WTC11 (cell line): ENCODE measurements around the gene TMPRSS11D. TPM values are rescaled to one million over a fixed set of nuclear protein-coding genes. Genes with fewer than 3 reads are reported as not detected.

Experiments used
- ATAC-seq: fragments of 200-7000 bp; cut with Tn5 transposase; 2 replicates; pipeline ENCODE4 v1.10.0; 2021; ENCODE audit warnings: mild to moderate bottlenecking, moderate library complexity
- CTCF ChIA-PET: fragments of 300-600 bp; sonication (Branson Sonifier 250); formaldehyde crosslinking; loops from one replicate; lab custom pipeline; 2021; ENCODE audit warnings: antibody characterized with exemption; lab: Charles Lee
- POLR2A ChIA-PET: fragments of 350-600 bp; sonication (Branson Sonifier 250); formaldehyde crosslinking; loops from one replicate; lab custom pipeline; 2021; ENCODE audit warnings: antibody characterized with exemption; lab: Charles Lee
- DNase-seq: peaks from one replicate; pipeline ENCODE4 v3.0.0; 2021; ENCODE audit warnings: low spot score
- H3K27ac Mint-ChIP-seq: 2 replicates; pipeline ENCODE4 v1.8.0; 2021; ENCODE audit warnings: mixed read lengths
- H3K27me3 Mint-ChIP-seq: 2 replicates; pipeline ENCODE4 v1.8.0; 2021; ENCODE audit warnings: low read depth, mild to moderate bottlenecking, moderate library complexity, mixed read lengths
- H3K36me3 Mint-ChIP-seq: 2 replicates; pipeline ENCODE4 v1.8.0; 2021; ENCODE audit warnings: mixed read lengths
- H3K4me1 Mint-ChIP-seq: 2 replicates; pipeline ENCODE4 v1.8.0; 2022; ENCODE audit warnings: mixed read lengths
- H3K4me3 Mint-ChIP-seq: 2 replicates; pipeline ENCODE4 v1.8.0; 2021; ENCODE audit warnings: mild to moderate bottlenecking, moderate library complexity, mixed read lengths
- H3K9me3 Mint-ChIP-seq: 2 replicates; pipeline ENCODE4 v1.8.0; 2021; ENCODE audit warnings: mixed read lengths
- E2F4 ChIP-seq: sonication (generic); formaldehyde crosslinking; IDR thresholded peaks from 2 replicates; pipeline ENCODE4 v1.8.1; 2022; ENCODE audit warnings: low read depth, mild to moderate bottlenecking, moderate library complexity, missing genetic modification reagents, borderline replicate concordance
- E2F5 ChIP-seq: sonication (generic); formaldehyde crosslinking; IDR thresholded peaks from 2 replicates; pipeline ENCODE4 v1.8.1; 2022; ENCODE audit warnings: mild to moderate bottlenecking, moderate library complexity, missing genetic modification reagents
- EMX1 ChIP-seq: fragments of 250-450 bp; sonication (Bioruptor Pico); IDR thresholded peaks from 2 replicates; pipeline ENCODE4 v1.8.0; 2021; ENCODE audit warnings: mild to moderate bottlenecking
- ETV6 ChIP-seq: sonication (generic); formaldehyde crosslinking; IDR thresholded peaks from 2 replicates; pipeline ENCODE4 v1.8.1; 2022; ENCODE audit warnings: mild to moderate bottlenecking, missing genetic modification reagents
- FOXP4 ChIP-seq: sonication (generic); formaldehyde crosslinking; IDR thresholded peaks from 2 replicates; pipeline ENCODE4 v1.8.0; 2022; ENCODE audit warnings: mild to moderate bottlenecking, missing genetic modification reagents
- GRHL2 ChIP-seq: fragments of 250-450 bp; sonication (Bioruptor Pico); IDR thresholded peaks from 2 replicates; pipeline ENCODE4 v1.8.0; 2022; ENCODE audit warnings: mild to moderate bottlenecking, moderate library complexity; ENCODE audit not compliant: insufficient replicate concordance, severe bottlenecking
- IRF2 ChIP-seq: sonication (generic); formaldehyde crosslinking; IDR thresholded peaks from 2 replicates; pipeline ENCODE4 v1.8.0; 2022; ENCODE audit warnings: low read depth, missing genetic modification reagents, borderline replicate concordance
- JUN ChIP-seq: sonication (generic); formaldehyde crosslinking; IDR thresholded peaks from 2 replicates; pipeline ENCODE4 v1.8.0; 2023; ENCODE audit warnings: mild to moderate bottlenecking, missing genetic modification reagents
- NR1H2 ChIP-seq: sonication (generic); formaldehyde crosslinking; IDR thresholded peaks from 2 replicates; pipeline ENCODE4 v1.9.0; 2021; ENCODE audit warnings: mild to moderate bottlenecking, moderate library complexity, missing genetic modification reagents
- NR3C1 ChIP-seq: sonication (generic); formaldehyde crosslinking; conservative IDR thresholded peaks from 2 replicates; pipeline ENCODE4 v1.8.1; 2023; ENCODE audit warnings: low read depth, mild to moderate bottlenecking, missing genetic modification reagents
- PREB ChIP-seq: sonication (generic); formaldehyde crosslinking; IDR thresholded peaks from 2 replicates; pipeline ENCODE4 v1.8.1; 2022; ENCODE audit warnings: mild to moderate bottlenecking, missing genetic modification reagents, moderate library complexity, borderline replicate concordance
- RELA ChIP-seq: sonication (generic); formaldehyde crosslinking; IDR thresholded peaks from 2 replicates; pipeline ENCODE4 v1.8.1; 2022; ENCODE audit warnings: missing genetic modification reagents, mild to moderate bottlenecking, borderline replicate concordance
- SMAD3 ChIP-seq: sonication (generic); formaldehyde crosslinking; IDR thresholded peaks from 2 replicates; pipeline ENCODE4 v1.8.0; 2022; ENCODE audit warnings: missing genetic modification reagents, mild to moderate bottlenecking, borderline replicate concordance
- TCF7 ChIP-seq: sonication (generic); formaldehyde crosslinking; IDR thresholded peaks from 2 replicates; pipeline ENCODE4 v1.8.0; 2022; ENCODE audit warnings: mild to moderate bottlenecking, low read depth, missing genetic modification reagents, moderate library complexity
- TP53 ChIP-seq: sonication (generic); formaldehyde crosslinking; IDR thresholded peaks from 2 replicates; pipeline ENCODE4 v1.8.1; 2023; ENCODE audit warnings: mild to moderate bottlenecking, missing genetic modification reagents
- ZNF121 ChIP-seq: sonication (generic); formaldehyde crosslinking; IDR thresholded peaks from 2 replicates; pipeline ENCODE4 v1.8.0; 2023; ENCODE audit warnings: missing genetic modification reagents
- ZNF138 ChIP-seq: sonication (generic); formaldehyde crosslinking; conservative IDR thresholded peaks from 2 replicates; pipeline ENCODE4 v1.8.1; 2022; ENCODE audit warnings: mild to moderate bottlenecking, moderate library complexity, missing genetic modification reagents
- ZNF317 ChIP-seq: sonication (generic); formaldehyde crosslinking; IDR thresholded peaks from 2 replicates; pipeline ENCODE4 v1.8.1; 2023; ENCODE audit warnings: low read depth, mild to moderate bottlenecking, moderate library complexity, missing genetic modification reagents, borderline replicate concordance
- ZNF512 ChIP-seq: sonication (generic); formaldehyde crosslinking; IDR thresholded peaks from 2 replicates; pipeline ENCODE4 v1.8.1; 2022; ENCODE audit warnings: missing genetic modification reagents, borderline replicate concordance
- total RNA-seq: library from RNA; stranded (reverse); gene quantifications from 3 replicates; pipeline ENCODE4 v1.2.3, GENCODE V29; 2021
- TF ChIP-seq, protein P1 (sequence below): sonication (generic); formaldehyde crosslinking; IDR thresholded peaks from 2 replicates; pipeline ENCODE4 v1.8.1; 2023; ENCODE audit warnings: mild to moderate bottlenecking, missing genetic modification reagents, borderline replicate concordance

Gene TMPRSS11D
- total RNA-seq, 1 experiment from 2014 or later = not detected

- TF ChIP-seq, protein P1, sequence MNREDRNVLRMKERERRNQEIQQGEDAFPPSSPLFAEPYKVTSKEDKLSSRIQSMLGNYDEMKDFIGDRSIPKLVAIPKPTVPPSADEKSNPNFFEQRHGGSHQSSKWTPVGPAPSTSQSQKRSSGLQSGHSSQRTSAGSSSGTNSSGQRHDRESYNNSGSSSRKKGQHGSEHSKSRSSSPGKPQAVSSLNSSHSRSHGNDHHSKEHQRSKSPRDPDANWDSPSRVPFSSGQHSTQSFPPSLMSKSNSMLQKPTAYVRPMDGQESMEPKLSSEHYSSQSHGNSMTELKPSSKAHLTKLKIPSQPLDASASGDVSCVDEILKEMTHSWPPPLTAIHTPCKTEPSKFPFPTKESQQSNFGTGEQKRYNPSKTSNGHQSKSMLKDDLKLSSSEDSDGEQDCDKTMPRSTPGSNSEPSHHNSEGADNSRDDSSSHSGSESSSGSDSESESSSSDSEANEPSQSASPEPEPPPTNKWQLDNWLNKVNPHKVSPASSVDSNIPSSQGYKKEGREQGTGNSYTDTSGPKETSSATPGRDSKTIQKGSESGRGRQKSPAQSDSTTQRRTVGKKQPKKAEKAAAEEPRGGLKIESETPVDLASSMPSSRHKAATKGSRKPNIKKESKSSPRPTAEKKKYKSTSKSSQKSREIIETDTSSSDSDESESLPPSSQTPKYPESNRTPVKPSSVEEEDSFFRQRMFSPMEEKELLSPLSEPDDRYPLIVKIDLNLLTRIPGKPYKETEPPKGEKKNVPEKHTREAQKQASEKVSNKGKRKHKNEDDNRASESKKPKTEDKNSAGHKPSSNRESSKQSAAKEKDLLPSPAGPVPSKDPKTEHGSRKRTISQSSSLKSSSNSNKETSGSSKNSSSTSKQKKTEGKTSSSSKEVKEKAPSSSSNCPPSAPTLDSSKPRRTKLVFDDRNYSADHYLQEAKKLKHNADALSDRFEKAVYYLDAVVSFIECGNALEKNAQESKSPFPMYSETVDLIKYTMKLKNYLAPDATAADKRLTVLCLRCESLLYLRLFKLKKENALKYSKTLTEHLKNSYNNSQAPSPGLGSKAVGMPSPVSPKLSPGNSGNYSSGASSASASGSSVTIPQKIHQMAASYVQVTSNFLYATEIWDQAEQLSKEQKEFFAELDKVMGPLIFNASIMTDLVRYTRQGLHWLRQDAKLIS (CRISPR knock-in tag) = no peak
- TF ChIP-seq EMX1 (CRISPR knock-in tag) (no peak), SMAD3 (CRISPR knock-in tag) (no peak), ZNF121 (CRISPR knock-in tag) (no peak), E2F4 (CRISPR knock-in tag) (no peak), ZNF512 (no peak), ZNF138 (no peak), PREB (no peak), RELA (CRISPR knock-in tag) (no peak)
Observed at GRCh38 chr4:67877086-67877485, 6.7 kb downstream of the TMPRSS11D start (continued).

DNA sequence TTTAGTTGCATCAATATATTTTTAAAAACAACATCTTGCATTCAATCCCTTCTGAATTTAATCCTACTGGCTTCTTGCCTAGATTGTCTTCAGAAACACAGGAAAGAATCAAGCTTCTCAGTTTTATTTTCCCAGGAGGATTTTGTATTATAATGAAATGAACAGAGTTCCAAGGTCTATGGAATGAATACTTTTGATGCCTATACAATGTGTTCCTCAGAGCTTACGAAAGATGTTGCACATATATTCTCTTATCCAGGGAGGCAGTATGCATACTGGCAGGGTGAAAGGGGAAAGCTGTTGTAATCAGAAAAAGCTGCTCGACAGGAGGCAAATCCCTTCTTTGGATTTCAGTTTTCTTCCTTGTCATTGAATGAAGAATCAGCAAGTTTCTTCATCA lies 8.8 kb downstream of the TMPRSS11D start:
- H3K27me3 Mint-ChIP-seq = no peaks in the 10 kb centered on the region
- H3K36me3 Mint-ChIP-seq = no peaks in the 10 kb centered on the region
- DNase-seq = no peak
- H3K4me1 Mint-ChIP-seq = peaks cover 3% of the 10 kb centered on the region; the same call in 1 of the 2 replicates
- H3K9me3 Mint-ChIP-seq = no peaks in the 10 kb centered on the region
- no peak for TF ChIP-seq IRF2 (CRISPR knock-in tag)
- no peak for TF ChIP-seq ETV6 (CRISPR knock-in tag)
- no peak for TF ChIP-seq SMAD3 (CRISPR knock-in tag)
- no peak for TF ChIP-seq ZNF317 (CRISPR knock-in tag)
- TF ChIP-seq, all 79 proteins: peak for 0
- ATAC-seq = no peak
- POLR2A ChIA-PET = interaction anchor here (0.5 kb wide), 1 partner anchor 446 kb away, joined by 4 read pairs; no protein-coding TSS in a partner anchor
- Mint-ChIP-seq H3K27ac (no peak overlapping the region), H3K4me3 (no peak overlapping the region)
- CTCF ChIA-PET = no interaction called here

- H3K4me3 Mint-ChIP-seq = no peak overlapping the region
- H3K36me3 Mint-ChIP-seq = no peaks in the 10 kb centered on the region
- H3K27ac Mint-ChIP-seq = no peak overlapping the region
- CTCF ChIA-PET = no interaction called here
- H3K4me1 Mint-ChIP-seq = peaks cover 3% of the 10 kb centered on the region; the same call in 1 of the 2 replicates
- DNase-seq (no peak), ATAC-seq (no peak)
- POLR2A ChIA-PET = no interaction called here
- H3K27me3 Mint-ChIP-seq = no peaks in the 10 kb centered on the region
- H3K9me3 Mint-ChIP-seq = no peaks in the 10 kb centered on the region
- TF ChIP-seq PREB = no peak
- no peak for TF ChIP-seq NR1H2 (CRISPR knock-in tag)
- TF ChIP-seq TP53 (CRISPR knock-in tag) = no peak
- TF ChIP-seq E2F5 (CRISPR knock-in tag) = no peak
- TF ChIP-seq TCF7 (CRISPR knock-in tag) = no peak
- TF ChIP-seq FOXP4 (CRISPR knock-in tag) = no peak
- TF ChIP-seq JUN (CRISPR knock-in tag) = no peak
- TF ChIP-seq NR3C1 = no peak
- no peak for TF ChIP-seq GRHL2 (CRISPR knock-in tag)
Observed at GRCh38 chr4:67873116-67873515, 10.7 kb downstream of the TMPRSS11D start.
